Glomerular visceral epithelial cell (primary cell): Measurements from ENCODE around the gene ZC2HC1B.
"Not testable (repeated sequence)": the region's sequence is repeated elsewhere in the genome, so short reads cannot be mapped to it uniquely, and the experiment has no call there.

Source experiments
- DNase-seq: peaks from one replicate; pipeline ENCODE4 v3.0.0-alpha.2; 2016; ENCODE audit errors: extremely low spot score

ZC2HC1B gene

DNA sequence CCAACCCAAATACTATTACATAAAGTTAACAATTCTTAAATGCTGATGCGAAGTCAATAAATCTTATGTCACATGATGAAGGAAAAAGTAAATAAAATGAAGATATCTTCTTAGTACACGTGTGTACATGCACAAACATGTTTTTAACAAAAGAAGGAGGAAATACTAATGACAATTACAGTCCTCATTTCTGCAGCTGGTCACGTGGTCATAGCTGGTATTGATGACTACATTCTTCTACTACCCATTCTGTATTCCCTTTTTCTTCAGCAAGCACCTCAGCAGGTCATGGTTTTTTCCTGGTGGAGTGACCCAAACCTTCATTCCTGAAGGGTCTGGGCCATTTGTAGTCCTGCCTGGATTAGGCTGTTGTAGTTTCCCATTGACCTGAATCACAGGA, 4.5 kb downstream of the ZC2HC1B start:
- not testable (repeated sequence) for DNase-seq

DNA sequence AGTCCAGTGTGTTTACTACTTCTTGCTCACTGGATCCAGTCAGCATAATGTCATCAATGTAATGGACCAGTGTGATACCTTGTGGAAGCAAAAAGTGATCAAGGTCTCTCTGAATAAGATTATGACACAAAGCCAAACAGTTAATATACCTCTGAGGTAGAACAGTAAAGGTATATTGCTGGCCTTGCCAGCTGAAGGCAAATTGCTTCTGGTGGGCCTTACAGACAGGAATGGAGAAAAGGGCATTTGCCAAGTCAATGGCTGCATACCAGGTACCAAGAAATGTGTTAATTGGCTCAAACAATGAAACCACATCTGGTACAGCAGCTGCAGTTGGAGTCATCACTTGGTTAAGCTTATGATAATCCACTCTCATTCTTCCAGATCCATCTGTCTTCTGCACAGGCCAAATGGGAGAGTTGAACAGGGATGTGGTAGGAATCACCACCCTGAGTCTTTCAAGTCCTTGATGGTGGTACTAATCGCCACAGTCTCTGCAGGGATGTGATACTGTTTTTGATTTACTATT, 7.0 kb downstream of the ZC2HC1B start:
- not testable (repeated sequence) for DNase-seq

GRCh38 chr6:143872201-143872600, 7.9 kb downstream of the ZC2HC1B start:
- peak; percentile 5 for DNase-seq

DNA sequence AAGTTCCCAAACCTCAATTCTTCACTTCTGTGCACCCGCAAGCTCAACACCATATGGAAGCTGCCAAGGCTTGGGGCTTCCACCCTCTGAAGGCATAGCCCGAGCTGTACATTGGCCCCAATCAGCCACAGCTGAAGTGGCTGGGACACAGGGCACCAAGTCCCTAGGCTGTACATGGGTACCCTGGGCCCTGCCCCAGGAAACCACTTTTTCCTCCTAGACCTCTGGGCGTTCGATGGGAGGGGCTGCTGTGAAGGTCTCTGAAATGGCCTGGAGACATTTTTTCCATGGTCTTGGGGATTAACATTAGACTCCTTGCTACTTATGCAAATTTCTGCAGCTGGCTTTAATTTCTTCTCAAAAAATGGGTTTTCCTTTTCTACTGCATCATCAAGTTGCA, 9.3 kb downstream of the ZC2HC1B start:
- not testable (repeated sequence) for DNase-seq

GRCh38 chr6:143874503-143874902, 10.2 kb downstream of the ZC2HC1B start:
- not testable (repeated sequence) for DNase-seq

DNA sequence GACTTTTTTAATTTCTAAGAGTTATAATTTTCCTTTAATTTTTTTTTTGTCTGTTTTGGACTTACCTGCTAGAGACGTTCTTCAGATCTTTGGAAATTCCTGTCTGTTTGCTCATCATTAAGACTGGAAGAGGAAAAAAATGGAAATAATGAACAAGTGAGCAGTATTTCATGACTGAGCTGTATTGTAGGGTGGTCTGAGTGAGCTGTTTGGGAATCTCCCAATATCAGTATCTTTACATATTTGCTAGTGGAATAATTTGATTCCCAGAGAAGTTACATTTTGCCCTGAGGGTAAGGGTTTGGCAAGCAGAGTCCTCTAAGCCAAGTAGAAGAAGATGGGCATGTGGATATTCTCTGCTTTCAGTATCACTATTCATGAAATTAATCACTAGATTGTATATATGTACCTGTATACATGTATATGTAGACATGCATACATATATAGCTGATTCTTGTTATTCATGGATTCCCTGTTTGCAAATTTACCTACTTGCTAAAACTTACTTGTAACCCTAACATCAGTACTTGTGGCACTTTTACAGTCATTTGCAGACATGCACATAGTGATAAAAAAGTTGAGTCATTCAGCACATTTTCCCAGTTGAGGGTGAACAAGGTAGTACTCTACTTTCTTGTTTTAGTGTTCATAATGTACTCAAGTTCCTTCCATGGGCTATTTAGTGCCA, 13.5 kb downstream of the ZC2HC1B start:
- DNase-seq: no peak

DNA sequence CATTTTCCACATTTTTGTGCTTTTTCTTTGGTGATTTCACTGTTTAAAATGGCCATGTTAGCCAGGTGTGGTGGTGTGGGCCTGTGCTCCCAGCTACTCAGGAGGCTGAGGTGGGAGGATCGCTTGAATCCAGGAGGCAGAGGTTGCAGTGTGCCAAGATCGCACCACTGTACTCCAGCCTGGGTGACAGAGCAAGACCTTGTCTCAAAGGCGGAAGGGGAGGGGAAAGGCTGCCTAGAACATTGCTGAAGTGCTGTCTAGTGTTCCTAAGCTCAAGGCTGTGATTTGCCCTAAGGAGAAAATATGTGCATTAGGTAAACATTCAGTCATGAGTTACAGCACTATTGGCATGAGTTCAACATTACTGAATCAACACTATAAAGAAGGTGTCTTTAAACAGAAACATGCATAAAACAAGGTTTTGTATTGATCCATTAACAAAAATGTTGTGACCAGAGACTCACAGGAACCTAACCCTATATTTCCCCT, 14.0 kb downstream of the ZC2HC1B start:
- no peak for DNase-seq

- DNase-seq: no peak
These were observed 16.1 kb downstream of the ZC2HC1B start for GRCh38 chr6:143880412-143880811.

GRCh38 chr6:143882401-143882930, 18.2 kb downstream of the ZC2HC1B start:
- no peak for DNase-seq

GRCh38 chr6:143884216-143884900, 20.1 kb downstream of the ZC2HC1B start:
- DNase-seq: no peak

DNA sequence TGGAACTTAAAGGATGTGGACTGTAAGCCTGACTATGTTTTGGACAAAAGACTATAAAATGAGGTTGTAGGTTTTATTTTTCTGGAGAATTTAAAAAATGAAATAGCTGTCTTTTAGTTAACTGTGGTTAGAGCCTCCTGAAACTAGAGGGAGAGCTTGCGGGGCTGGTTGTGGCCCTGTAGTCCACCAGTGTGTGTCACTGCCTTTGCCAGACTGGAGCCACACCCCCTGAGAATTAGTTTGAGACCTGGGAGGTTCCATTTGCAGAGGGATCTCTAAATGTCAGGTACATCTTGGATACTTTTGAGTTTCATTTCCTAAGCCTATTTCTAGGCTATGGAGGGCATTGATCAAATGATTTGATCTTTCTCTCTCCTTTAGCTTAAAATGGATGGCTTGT, 20.8 kb downstream of the ZC2HC1B start:
- DNase-seq: no peak

GRCh38 chr6:143894655-143895054, 30.4 kb downstream of the ZC2HC1B start:
- DNase-seq: no peak

- DNase-seq: no peak
These were observed 32.0 kb downstream of the ZC2HC1B start for GRCh38 chr6:143896126-143896860.

GRCh38 chr6:143900358-143900757, 36.1 kb downstream of the ZC2HC1B start:
- DNase-seq: no peak

- DNase-seq: no peak
These were observed 37.8 kb downstream of the ZC2HC1B start for GRCh38 chr6:143901885-143902750.

DNA sequence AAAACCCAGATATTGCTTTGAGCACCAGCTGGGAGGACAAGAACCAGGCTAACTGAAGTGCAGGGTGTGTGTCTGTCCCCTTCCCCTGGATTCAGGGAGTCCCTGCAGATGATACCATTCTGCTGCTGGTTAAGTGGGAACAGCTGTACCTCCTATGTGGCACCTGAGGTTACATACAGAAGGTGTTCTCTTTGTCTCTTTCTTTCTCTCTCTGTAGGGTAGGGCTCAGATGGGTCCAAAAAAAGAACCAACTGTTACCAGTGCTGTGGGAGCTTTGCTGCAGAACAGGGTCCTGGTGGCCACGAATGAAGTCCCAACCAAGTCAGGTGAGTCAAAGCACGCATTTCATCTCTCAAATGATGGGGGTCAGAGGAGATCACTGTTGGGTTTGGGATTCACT, 38.6 kb downstream of the ZC2HC1B start:
- DNase-seq: no peak

GRCh38 chr6:143911028-143911427, 46.8 kb downstream of the ZC2HC1B start:
- no peak for DNase-seq

DNA sequence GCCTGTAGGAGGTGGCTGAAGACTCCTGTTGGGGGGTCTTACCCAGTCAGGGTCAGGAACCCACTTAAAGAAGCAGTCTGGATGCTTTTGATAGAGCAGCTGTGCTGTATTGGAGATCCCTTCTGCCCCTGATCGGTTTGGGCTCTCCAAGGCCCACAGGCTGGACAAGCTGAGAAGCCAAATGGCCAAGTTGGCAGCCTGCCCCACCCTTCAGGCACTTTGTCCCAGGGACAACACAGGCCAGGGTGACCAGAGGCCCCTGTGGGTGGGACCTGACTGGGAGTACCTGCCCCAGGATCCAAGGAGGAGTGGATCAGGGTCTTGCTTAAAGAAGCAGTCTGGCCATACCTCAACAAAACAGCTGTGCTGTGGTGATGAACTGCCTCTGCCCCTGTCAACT, 48.4 kb downstream of the ZC2HC1B start:
- no peak for DNase-seq

GRCh38 chr6:143917026-143917425, 52.8 kb downstream of the ZC2HC1B start:
- DNase-seq: not testable (repeated sequence)

- DNase-seq: no peak
These were observed 64.6 kb downstream of the ZC2HC1B start for GRCh38 chr6:143928853-143929252.

GRCh38 chr6:143929975-143930374, 65.7 kb downstream of the ZC2HC1B start:
- no peak for DNase-seq
